HG03095 (cell line): ENCODE results near the gene DCXR.
A peak's percentile ranks its signal among the peaks of the same experiment; 100 is the strongest.

Experiments
- ATAC-seq: cut with Tn5 transposase; IDR thresholded peaks from one replicate; pipeline ENCODE4 v1.9.1; 2021; ENCODE audit warnings: moderate library complexity; ENCODE audit not compliant: unreplicated experiment

The DCXR gene

GRCh38 chr17:82073446-82073845 is 35.9 kb upstream of the DCXR start:
- no peak for ATAC-seq

- ATAC-seq: no peak
Measured at GRCh38 chr17:82072827-82073226, 35.3 kb upstream of the DCXR start.

GRCh38 chr17:82070611-82071010 is 33.1 kb upstream of the DCXR start:
- ATAC-seq: no peak

- peak; percentile 52 for ATAC-seq
Measured at GRCh38 chr17:82065638-82066303, 28.3 kb upstream of the DCXR start, which contains the start of gene DUS1L. TSS of gene DUS1L (minus strand) at chr17:82065804. CDS start at chr17:82065059, 745 bp downstream.

GRCh38 chr17:82065193-82065637 is 27.7 kb upstream of the DCXR start:
- peak; percentile 15 for ATAC-seq

GRCh38 chr17:82064433-82065192 is 27.1 kb upstream of the DCXR start:
- no peak for ATAC-seq

- no peak for ATAC-seq
Measured at GRCh38 chr17:82063424-82064415, 26.2 kb upstream of the DCXR start.

- ATAC-seq: no peak
Measured at GRCh38 chr17:82062984-82063368, 25.5 kb upstream of the DCXR start.

- no peak for ATAC-seq
Measured at GRCh38 chr17:82062076-82062983, 24.8 kb upstream of the DCXR start.

GRCh38 chr17:82061047-82061925 is 23.8 kb upstream of the DCXR start:
- no peak for ATAC-seq

- ATAC-seq: no peak
Measured at GRCh38 chr17:82060614-82061013, 23.1 kb upstream of the DCXR start.

GRCh38 chr17:82060001-82060380 is 22.5 kb upstream of the DCXR start:
- no peak for ATAC-seq

- ATAC-seq: no peak
Measured at GRCh38 chr17:82059272-82060000, 21.9 kb upstream of the DCXR start.

- no peak for ATAC-seq
Measured at GRCh38 chr17:82058855-82059249, 21.4 kb upstream of the DCXR start.

GRCh38 chr17:82058230-82058854 is 20.8 kb upstream of the DCXR start:
- no peak for ATAC-seq

GRCh38 chr17:82056729-82057621 is 19.5 kb upstream of the DCXR start:
- ATAC-seq: no peak
